Type B pancreatic cell (in vitro differentiated cells): ENCODE results near the gene NHLRC2. TPM values are rescaled to one million over a fixed set of nuclear protein-coding genes. Genes with fewer than 3 reads are reported as not detected.
A peak's percentile ranks its signal among the peaks of the same experiment; 100 is the strongest.

Experiments used
- DNase-seq: peaks from one replicate; pipeline ENCODE4 v3.0.0; 2021; ENCODE audit warnings: mixed read lengths; ENCODE audit not compliant: unreplicated experiment; ENCODE audit errors: extremely low spot score
- H3K27ac Mint-ChIP-seq: 2 replicates; pipeline ENCODE4 v1.8.0; 2021; ENCODE audit warnings: mild to moderate bottlenecking, mixed read lengths
- H3K27me3 Mint-ChIP-seq: 2 replicates; pipeline ENCODE4 v1.8.0; 2021; ENCODE audit warnings: mixed read lengths
- H3K36me3 Mint-ChIP-seq: 2 replicates; pipeline ENCODE4 v1.8.0; 2021; ENCODE audit warnings: mixed read lengths
- H3K4me1 Mint-ChIP-seq: one replicate; pipeline ENCODE4 v1.8.0; 2021; ENCODE audit warnings: mixed read lengths; ENCODE audit not compliant: unreplicated experiment
- H3K4me3 Mint-ChIP-seq: 2 replicates; pipeline ENCODE4 v1.8.0; 2021; ENCODE audit warnings: mild to moderate bottlenecking, mixed read lengths
- H3K9me3 Mint-ChIP-seq: 2 replicates; pipeline ENCODE4 v1.8.0; 2021; ENCODE audit warnings: mixed read lengths
- total RNA-seq: library from RNA; stranded (reverse); gene quantifications from 2 replicates; pipeline ENCODE4 v1.2.1, GENCODE V29; 2021; ENCODE audit warnings: low replicate concordance
- TF ChIP-seq, protein P1 (sequence below): fragments of 200-600 bp; sonication (generic); conservative IDR thresholded peaks from 2 replicates; pipeline ENCODE4 v1.5.0; 2021; ENCODE audit warnings: antibody characterized with exemption, mild to moderate bottlenecking

Gene NHLRC2
- total RNA-seq, 1 donor from 2014 or later = 42.2 TPM

DNA sequence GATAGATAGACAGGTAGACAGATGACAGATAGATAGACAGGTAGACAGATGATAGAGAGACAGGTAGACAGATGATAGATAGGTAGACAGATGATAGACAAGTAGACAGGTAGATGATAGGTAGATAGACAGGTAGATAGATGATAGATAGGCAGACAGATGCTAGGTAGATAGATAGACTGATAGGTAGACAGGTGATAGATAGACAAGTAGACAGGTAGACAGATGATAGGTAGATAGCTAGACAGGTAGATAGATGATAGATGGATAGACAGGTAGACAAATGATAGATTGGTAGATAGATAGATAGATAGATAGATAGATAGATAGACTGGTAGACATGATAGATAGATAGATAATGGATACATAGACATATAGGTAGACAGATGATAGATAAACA lies 95.8 kb downstream of the NHLRC2 start:
- H3K9me3 Mint-ChIP-seq = peaks cover 4% of the 10 kb centered on the region
- H3K4me1 Mint-ChIP-seq = peaks cover 30% of the 10 kb centered on the region
- H3K27me3 Mint-ChIP-seq = no peaks in the 10 kb centered on the region
- TF ChIP-seq, protein P1, sequence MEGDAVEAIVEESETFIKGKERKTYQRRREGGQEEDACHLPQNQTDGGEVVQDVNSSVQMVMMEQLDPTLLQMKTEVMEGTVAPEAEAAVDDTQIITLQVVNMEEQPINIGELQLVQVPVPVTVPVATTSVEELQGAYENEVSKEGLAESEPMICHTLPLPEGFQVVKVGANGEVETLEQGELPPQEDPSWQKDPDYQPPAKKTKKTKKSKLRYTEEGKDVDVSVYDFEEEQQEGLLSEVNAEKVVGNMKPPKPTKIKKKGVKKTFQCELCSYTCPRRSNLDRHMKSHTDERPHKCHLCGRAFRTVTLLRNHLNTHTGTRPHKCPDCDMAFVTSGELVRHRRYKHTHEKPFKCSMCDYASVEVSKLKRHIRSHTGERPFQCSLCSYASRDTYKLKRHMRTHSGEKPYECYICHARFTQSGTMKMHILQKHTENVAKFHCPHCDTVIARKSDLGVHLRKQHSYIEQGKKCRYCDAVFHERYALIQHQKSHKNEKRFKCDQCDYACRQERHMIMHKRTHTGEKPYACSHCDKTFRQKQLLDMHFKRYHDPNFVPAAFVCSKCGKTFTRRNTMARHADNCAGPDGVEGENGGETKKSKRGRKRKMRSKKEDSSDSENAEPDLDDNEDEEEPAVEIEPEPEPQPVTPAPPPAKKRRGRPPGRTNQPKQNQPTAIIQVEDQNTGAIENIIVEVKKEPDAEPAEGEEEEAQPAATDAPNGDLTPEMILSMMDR = no peak
- H3K27ac Mint-ChIP-seq = no peak overlapping the region
- H3K36me3 Mint-ChIP-seq = peaks cover 5% of the 10 kb centered on the region
- H3K4me3 Mint-ChIP-seq = no peak overlapping the region
- DNase-seq = no peak

GRCh38 chr10:113953505-113954272 lies 99.2 kb downstream of the NHLRC2 start:
- DNase-seq = no peak
- no peaks in the 10 kb centered on the region for H3K27me3 Mint-ChIP-seq
- H3K4me3 Mint-ChIP-seq = no peak overlapping the region
- H3K36me3 Mint-ChIP-seq = peaks cover 5% of the 10 kb centered on the region
- H3K4me1 Mint-ChIP-seq = peaks cover 23% of the 10 kb centered on the region
- TF ChIP-seq, protein P1 = peak; percentile 60
- H3K9me3 Mint-ChIP-seq = peaks cover 4% of the 10 kb centered on the region
- H3K27ac Mint-ChIP-seq = no peak overlapping the region

- TF ChIP-seq, protein P1 = no peak
- Mint-ChIP-seq H3K27ac (no peak overlapping the region), H3K27me3 (no peaks in the 10 kb centered on the region), H3K4me1 (peaks cover 28% of the 10 kb centered on the region), H3K4me3 (no peak overlapping the region), H3K9me3 (peaks cover 4% of the 10 kb centered on the region), H3K36me3 (peaks cover 5% of the 10 kb centered on the region)
- DNase-seq = no peak
These were observed 99.9 kb downstream of the NHLRC2 start for GRCh38 chr10:113954409-113954808.

GRCh38 chr10:113957013-113957412 lies 102.6 kb downstream of the NHLRC2 start:
- Mint-ChIP-seq H3K4me3 (no peak overlapping the region), H3K4me1 (peaks cover 36% of the 10 kb centered on the region), H3K9me3 (no peaks in the 10 kb centered on the region), H3K27me3 (no peaks in the 10 kb centered on the region), H3K36me3 (no peaks in the 10 kb centered on the region), H3K27ac (peak overlapping the region; percentile 43)
- TF ChIP-seq, protein P1 = no peak
- no peak for DNase-seq

DNA sequence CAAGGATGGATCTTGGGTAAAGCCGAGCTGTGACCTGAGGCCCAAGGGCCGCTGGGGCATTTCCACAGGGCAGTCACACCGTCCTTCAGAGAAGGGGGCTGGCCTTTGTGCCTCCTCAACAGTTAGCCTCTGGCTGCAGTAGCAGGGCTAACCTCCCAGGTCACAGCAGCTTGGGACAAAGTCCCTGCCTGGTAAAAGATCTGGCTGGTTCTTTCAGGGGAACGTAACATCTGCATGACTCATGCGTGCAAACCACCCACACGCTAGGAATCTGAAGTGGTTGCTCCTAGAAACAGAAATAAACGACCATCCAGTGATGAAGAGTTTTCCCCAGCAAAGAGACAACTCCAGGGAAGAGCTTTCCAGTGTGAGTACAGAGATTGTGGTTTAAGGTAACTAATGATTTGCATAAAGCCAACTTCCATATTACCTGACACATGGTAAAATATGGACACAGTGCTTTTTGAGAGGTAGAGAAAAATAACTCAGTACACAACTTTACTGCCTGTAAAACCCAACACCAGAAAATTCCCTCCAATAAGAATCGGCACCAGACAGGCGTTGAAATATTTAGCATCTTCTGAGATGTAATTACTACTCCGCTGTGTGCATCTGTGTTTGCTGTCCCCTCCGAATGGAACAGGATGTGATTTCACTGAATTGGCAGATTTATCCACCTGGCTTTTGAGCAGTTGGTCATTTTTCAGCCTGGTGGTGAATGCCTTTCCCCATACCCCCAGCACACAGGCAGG lies 104.3 kb downstream of the NHLRC2 start:
- TF ChIP-seq, protein P1 = no peak
- no peak for DNase-seq

More for the DNA sequence above, 104.3 kb downstream of the NHLRC2 start:
- Mint-ChIP-seq H3K27ac (peak overlapping the region; percentile 77), H3K4me3 (peak overlapping the region; percentile 30), H3K4me1 (peaks cover 36% of the 10 kb centered on the region), H3K9me3 (no peaks in the 10 kb centered on the region), H3K27me3 (no peaks in the 10 kb centered on the region), H3K36me3 (no peaks in the 10 kb centered on the region)
